Measurements from ENCODE around the gene F2RL2.

GRCh38 chr5:76637490-76637889, 14.3 kb upstream of the F2RL2 start:
- no peak for TF ChIP-seq CTCF (IDR thresholded peaks at IDR 0.05; ENCODE audit: insufficient read depth, low read length, poor library complexity, severe bottlenecking)
- TF ChIP-seq EZH2phosphoT487 (conservative IDR thresholded peaks at IDR 0.05; ENCODE audit: low read length): no peak

All from SU-DHL-6 (cell line).